GM12891 (cell line): Measurements from ENCODE around the gene AJAP1.
"Not testable (repeated sequence)": the region's sequence is repeated elsewhere in the genome, so short reads cannot be mapped to it uniquely, and the experiment has no call there.

ENCODE experiments used
- DNase-seq: peaks from one replicate; pipeline ENCODE4 v3.0.0; 2011; ENCODE audit warnings: low spot score; ENCODE audit not compliant: insufficient read length
- FAIRE-seq: peaks from 2 replicates; lab custom pipeline; 2011; peaks lifted over from hg19 to GRCh38; lab: Jason Lieb, UNC
- PAX5 ChIP-seq: IDR thresholded peaks from 2 replicates; pipeline ENCODE4 v1.6.1; 2011; ENCODE audit warnings: low read length, moderate library complexity, mild to moderate bottlenecking; ENCODE audit not compliant: insufficient read depth, severe bottlenecking
- POLR2A ChIP-seq: IDR thresholded peaks from 2 replicates; pipeline ENCODE4 v1.6.1; 2011; ENCODE audit warnings: low read depth, low read length, control low read depth
- POLR2AphosphoS5 ChIP-seq: IDR thresholded peaks from 2 replicates; pipeline ENCODE4 v1.6.1; 2011; ENCODE audit warnings: low read depth, low read length, control low read depth
- POU2F2 ChIP-seq: IDR thresholded peaks from 2 replicates; pipeline ENCODE4 v1.6.1; 2011; ENCODE audit warnings: low read depth, mild to moderate bottlenecking, control low read depth, low read length, moderate library complexity
- SPI1 ChIP-seq: IDR thresholded peaks from 2 replicates; pipeline ENCODE4 v1.6.1; 2011; ENCODE audit warnings: low read depth, low read length, control low read depth
- TAF1 ChIP-seq: IDR thresholded peaks from 2 replicates; pipeline ENCODE4 v1.6.1; 2011; ENCODE audit warnings: low read depth, low read length, control low read depth

Gene AJAP1

GRCh38 chr1:4657960-4658541 lies 3.6 kb downstream of the AJAP1 start:
- DNase-seq (no peak), FAIRE-seq (no peak)
- TF ChIP-seq SPI1 = no peak

DNA sequence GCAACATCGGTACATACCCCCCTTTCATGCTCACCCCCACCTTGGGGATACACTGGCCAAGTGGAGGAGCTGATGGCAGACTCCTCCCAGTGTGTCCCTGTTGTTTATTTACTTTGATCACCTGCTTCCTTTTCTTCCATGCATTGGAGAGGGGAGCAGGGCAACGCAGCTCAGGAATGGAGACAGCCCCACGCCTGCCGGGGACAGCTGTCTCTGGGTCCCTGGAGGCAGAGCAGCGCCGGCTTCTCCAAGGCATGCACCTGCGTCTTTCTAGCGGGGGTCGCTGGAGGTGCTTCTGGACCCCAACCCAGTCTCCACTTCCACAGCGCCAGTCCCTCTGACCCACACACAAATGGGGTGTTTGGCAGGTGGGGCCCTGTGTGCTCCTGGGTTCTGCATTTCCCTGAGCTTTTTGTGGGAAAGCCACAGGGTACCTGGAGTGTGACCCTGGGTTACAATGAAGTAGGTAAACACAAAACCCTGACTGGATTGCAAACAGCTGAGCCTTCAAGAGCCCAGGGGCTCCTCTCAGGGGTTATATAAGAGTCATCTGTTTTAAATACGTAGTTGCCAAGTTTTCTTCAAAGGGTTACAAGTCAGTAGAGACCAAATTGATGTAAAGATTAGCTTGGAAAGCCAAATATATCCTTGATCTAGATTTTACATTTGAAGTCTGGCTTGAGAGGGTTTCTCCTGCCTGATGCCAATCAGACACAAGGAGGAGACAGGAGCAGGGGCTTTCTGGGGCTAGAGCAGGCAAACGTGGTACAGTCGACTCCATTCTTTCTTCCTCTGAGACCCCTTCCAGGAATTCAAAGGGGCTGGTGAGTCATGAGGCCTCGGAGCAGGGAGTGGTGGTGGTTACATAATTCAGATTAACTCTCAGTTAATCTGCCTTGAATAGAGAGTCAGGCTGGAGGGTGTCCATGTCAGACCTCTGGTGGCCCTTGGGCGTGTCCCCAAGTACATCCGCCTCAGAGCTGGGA lies 4.5 kb downstream of the AJAP1 start:
- DNase-seq (no peak), FAIRE-seq (no peak)
- TF ChIP-seq SPI1 (no peak), POLR2AphosphoS5 (no peak), POLR2A (no peak), POU2F2 (no peak), PAX5 (no peak), TAF1 (no peak)

DNA sequence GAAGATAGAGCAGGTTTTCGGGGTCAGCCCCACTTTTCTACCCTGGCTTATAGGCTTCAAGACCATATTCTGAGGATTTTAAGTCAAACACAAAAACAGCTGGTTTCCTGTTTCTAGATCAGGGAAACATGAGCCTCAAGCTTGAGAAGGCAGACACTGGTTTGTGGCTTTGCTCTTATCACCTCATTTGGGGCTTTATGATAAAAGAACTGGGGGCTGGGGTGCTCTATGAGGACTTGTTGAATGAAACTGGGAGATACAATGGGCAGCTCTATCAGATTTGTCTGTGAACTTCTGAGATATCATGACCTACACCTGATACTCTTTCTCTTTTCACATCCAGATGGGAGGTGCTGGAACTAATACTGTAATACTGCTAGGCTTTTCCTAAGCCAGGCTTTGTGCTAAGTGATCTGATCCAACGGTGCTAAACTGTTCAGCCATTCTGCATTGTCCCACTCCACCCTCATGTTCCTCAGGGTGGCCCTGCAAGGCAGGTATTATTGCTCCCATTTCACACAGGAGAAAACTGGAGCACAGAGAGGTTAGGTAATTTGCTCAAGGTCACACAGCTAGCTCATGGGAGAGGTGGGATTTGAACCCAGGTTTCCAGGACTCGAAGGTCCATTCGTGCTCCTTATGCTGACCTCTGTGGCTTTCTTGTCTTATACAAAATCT lies 6.6 kb downstream of the AJAP1 start:
- no peak for FAIRE-seq
- DNase-seq = no peak
- TF ChIP-seq POU2F2 (no peak), POLR2A (no peak), POLR2AphosphoS5 (no peak), PAX5 (no peak), TAF1 (no peak), SPI1 (no peak)

- FAIRE-seq = no peak
- no peak for TF ChIP-seq TAF1
- TF ChIP-seq SPI1 = no peak
Observed at GRCh38 chr1:4661595-4661917, 7.1 kb downstream of the AJAP1 start.

GRCh38 chr1:4662168-4662567 lies 7.8 kb downstream of the AJAP1 start:
- TF ChIP-seq POU2F2 (no peak), POLR2AphosphoS5 (no peak), POLR2A (no peak), PAX5 (no peak), TAF1 (no peak), SPI1 (no peak)
- DNase-seq = no peak
- FAIRE-seq = no peak

More at GRCh38 chr1:4661595-4661917, 7.1 kb downstream of the AJAP1 start:
- no peak for DNase-seq

GRCh38 chr1:4662723-4663122 lies 8.3 kb downstream of the AJAP1 start:
- no peak for TF ChIP-seq POU2F2
- no peak for TF ChIP-seq POLR2AphosphoS5
- no peak for TF ChIP-seq PAX5
- TF ChIP-seq SPI1 = no peak
- TF ChIP-seq TAF1 = no peak
- DNase-seq = no peak
- no peak for FAIRE-seq

GRCh38 chr1:4664095-4664494 lies 9.7 kb downstream of the AJAP1 start:
- FAIRE-seq (no peak), DNase-seq (no peak)
- TF ChIP-seq POLR2AphosphoS5 (no peak), PAX5 (no peak), SPI1 (no peak), POLR2A (no peak), POU2F2 (no peak), TAF1 (no peak)

DNA sequence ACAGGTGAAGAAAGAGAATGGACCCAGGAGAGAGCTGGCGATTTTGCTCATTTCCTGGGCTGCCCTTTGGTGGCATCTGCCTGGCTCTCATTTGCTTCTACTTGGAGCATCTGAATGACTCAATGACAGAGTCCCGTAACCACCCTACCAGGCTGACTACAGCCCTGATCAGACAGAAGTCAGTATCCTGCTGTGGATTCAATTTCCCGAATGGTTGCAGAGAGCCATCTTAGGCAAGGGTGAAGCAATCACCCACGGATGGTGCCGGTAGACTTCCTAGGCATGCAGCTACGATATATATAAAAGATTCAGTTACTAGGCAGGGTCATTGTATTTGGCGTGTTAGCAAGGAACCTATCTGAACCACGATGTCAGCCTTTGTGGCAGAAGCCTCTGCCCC lies 10.2 kb downstream of the AJAP1 start:
- no peak for FAIRE-seq
- no peak for DNase-seq
- TF ChIP-seq POLR2A = no peak
- no peak for TF ChIP-seq PAX5
- no peak for TF ChIP-seq POLR2AphosphoS5
- TF ChIP-seq SPI1 = no peak
- TF ChIP-seq TAF1 = no peak
- TF ChIP-seq POU2F2 = no peak

DNA sequence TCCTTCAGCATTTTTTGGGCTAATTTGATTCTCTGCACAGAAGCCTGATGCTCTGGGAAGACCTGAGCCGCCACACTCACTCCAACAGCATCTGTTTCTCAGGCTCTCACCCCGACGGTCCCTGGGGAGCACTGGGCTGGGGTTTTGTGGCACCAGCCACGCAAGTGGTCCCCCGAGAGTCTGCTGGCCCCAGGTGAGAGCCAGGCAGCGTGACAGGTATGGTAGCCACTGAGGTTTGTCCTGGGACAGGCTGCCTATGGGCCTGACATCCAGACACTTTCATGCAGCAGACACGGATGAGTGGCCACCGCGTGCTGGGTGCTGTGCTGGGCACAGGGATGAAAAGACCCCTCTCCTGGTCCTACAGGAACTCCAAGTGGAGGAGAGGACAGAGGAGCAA lies 11.0 kb downstream of the AJAP1 start:
- no peak for FAIRE-seq
- DNase-seq = no peak
- no peak for TF ChIP-seq TAF1
- TF ChIP-seq SPI1 = no peak
- TF ChIP-seq PAX5 = no peak
- TF ChIP-seq POLR2AphosphoS5 = no peak
- TF ChIP-seq POLR2A = no peak
- TF ChIP-seq POU2F2 = no peak

GRCh38 chr1:4666683-4667082 lies 12.3 kb downstream of the AJAP1 start:
- not testable (repeated sequence) for FAIRE-seq

More at GRCh38 chr1:4666683-4667082, 12.3 kb downstream of the AJAP1 start:
- DNase-seq = not testable (repeated sequence)
